Measurements from ENCODE around the gene LRTM2.

LRTM2 gene

DNA sequence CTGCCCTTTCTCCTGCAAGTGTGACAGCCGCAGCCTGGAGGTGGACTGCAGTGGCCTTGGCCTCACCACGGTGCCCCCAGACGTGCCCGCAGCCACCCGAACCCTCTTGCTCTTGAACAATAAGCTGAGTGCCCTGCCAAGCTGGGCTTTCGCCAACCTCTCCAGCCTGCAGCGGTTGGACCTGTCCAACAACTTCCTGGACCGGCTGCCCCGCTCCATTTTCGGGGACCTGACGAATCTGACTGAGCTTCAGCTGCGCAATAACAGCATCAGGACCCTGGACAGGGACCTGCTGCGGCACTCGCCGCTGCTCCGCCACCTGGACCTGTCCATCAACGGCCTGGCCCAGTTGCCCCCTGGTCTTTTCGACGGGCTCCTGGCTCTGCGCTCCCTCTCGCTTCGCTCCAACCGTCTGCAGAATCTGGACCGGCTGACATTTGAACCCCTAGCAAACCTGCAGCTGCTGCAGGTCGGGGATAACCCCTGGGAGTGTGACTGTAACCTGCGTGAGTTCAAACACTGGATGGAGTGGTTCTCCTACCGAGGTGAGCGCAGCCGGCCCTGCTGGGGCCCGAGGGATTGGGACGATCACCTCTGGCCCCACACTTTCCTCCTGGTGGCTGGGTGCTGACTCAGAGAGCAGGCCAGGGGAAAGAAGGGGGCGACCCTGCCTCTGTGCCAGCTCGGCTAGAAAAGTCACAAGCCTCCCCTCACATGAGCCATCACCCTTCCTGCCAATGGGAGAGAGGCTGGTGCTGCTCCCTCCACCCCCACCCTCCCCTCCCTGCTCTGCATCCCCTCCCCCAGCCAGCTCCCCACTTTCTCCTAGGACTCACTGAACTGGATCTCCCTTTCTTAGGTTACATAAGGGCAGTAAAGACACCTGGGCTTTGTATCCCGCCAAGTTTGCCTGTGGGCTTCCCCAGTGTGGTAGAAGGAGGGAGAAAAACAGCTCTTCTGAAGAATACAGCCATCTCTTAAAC, 10.9 kb downstream of the LRTM2 start:
- DNase-seq, result peak; percentile 79

DNA sequence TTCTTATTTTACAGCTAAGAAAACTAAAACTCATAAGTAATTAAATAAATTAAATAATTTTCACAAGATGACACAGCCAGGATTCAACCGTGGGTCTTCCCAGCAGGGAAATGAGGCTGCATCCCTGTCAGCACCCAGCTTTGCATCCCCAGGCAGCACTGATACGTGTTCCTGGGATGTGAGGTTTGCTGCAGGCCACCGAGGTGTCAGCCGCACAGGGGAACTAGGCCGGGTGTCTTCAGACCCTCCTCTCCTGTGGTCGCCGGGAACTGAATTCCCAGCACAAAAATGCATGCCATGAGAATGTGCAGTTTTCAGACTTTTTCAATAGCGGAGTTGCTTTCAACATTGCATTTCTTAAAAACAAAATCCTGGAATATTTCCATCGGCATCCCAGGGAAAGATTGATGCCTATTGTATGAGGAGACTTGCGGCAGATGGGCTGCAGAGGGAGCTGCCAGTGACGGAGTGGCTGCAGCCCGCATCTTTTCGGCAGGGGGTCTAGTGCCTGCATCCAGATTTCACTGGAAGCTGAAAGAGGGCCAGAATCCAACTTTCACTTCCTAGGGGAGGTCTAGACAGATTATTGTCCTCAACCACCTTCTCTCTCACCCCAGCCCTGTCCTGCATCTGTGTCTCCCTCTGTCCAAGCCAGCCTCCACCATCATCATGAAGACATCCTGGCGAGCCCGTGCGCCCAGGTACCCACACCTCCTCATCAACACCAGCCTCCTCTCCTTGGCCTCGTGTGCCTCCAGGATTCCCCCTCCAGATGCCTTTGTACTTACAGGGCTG, 12.6 kb downstream of the LRTM2 start:
- DNase-seq, result no peak

DNA sequence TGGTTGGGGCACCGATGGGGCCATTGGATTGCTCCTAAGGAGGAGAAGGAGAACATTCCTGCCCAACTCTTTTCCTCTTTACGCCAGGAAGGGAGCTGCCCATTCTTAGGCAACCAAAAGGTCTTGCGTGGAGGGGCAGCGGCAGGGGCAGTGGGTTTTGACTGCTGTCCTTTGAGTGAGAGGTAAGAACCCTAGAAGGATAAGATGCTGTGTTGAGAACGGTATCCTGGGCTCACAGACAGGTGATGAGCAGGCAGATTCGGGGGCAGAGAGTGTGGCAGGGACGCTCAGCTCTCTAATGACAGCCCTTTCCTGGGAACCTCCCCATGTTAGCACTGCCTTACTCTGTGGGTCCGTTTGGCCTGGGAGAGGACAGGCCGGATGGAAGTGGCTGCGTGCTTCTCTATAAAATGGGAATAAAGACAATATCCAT, 13.2 kb downstream of the LRTM2 start:
- DNase-seq, result no peak

DNA sequence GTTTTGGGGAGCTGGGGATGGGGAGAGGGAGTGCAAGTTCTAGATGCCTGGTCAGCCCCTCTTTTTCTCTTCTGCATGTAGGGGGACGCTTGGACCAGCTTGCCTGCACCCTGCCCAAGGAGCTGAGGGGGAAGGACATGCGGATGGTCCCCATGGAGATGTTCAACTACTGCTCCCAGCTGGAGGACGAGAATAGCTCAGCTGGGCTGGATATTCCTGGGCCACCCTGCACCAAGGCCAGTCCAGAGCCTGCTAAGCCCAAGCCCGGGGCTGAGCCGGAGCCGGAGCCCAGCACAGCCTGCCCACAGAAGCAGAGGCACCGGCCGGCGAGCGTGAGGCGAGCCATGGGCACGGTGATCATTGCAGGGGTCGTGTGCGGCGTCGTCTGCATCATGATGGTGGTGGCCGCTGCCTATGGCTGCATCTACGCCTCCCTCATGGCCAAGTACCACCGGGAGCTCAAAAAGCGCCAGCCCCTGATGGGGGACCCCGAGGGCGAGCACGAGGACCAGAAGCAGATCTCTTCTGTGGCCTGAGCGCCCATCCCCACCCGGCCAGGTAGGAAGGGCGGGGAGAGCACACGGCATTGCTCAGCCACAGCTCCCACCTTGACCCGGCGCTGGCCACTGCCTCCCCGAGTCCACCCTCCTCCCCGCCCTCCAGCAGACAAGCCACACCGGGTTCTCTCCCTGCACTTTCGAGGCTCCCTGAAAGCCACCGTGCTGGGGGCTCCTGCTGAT, 14.0 kb downstream of the LRTM2 start:
- no peak for DNase-seq

DNA sequence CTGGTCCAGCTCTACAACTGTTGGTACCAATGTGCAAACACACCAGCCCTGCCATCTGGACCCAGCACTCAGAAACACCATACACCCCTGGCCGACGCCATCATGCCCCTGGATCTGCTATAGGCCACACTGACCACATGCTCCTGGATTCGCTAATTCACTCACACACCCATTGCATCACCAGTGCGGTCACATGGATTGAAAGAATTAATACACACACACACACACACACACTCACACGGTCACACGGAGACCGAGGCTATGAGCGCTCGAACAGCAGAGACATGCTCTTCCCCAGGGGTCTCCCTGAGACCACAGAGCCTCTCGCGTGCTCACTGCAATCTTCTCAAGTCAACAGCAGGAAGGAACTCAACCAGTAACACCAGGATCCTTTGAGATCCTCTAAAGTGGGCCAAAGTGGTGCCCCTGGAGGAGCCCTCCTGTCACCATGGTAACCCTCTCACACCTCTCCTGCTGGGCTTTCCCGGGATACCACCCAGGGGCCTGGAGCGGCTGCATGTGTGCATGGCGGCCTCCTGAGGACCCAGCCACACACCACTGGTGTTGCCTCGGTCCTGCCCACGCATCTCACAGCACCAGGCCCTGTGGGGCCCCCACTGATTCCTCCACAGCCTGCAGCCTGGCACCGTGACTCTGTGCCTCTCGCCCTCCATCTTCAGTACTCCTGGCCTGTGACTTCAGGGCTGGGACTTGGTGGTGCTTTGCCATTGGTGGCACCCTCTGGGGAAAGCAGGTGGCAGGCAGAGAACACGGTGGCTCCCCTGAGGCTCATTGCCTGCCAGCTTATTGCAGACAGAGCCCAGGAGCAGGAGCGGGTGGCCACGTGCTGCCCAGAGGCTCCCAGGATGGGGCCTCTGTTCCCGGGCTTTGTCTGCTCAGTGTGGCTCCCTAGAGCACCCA, 15.1 kb downstream of the LRTM2 start:
- no peak for DNase-seq

GRCh38 chr12:1836241-1836803, 16.0 kb downstream of the LRTM2 start:
- DNase-seq, result no peak

- DNase-seq, result no peak
Measured at GRCh38 chr12:1836854-1837421, 16.6 kb downstream of the LRTM2 start.

DNA sequence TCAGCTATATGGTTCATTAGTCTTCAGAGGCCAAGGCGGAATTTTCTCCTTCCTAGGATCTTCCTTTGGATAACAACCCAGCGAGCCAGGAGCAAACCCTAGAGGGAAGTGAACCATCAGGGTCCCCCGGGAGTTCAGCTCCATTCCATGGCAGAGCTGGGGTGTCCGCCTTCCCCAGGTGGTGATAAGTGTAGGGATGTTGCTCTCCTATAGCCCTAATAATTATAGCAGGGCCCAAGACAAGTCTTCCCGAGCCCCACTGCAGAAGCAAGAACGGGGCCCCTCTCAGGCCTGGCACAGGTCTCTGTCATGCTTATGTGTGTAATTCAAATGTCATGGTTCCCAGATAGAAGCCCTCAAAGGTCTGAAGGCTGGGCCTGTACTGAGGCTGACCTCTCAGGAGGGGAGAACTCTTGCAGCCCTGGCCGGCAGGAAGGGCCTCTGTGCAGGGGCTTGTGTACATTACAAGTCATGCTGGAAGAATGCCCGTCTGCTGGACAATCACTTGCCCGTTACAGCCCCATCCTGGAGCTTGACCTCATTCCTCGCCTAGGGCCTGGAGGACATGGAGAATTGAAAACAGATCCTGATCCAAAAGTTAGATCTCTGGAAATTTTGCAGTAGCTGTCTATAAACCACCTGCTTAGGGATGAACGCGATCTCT, 17.3 kb downstream of the LRTM2 start:
- DNase-seq, result no peak

GRCh38 chr12:1838205-1838993, 18.0 kb downstream of the LRTM2 start:
- DNase-seq, result no peak

DNA sequence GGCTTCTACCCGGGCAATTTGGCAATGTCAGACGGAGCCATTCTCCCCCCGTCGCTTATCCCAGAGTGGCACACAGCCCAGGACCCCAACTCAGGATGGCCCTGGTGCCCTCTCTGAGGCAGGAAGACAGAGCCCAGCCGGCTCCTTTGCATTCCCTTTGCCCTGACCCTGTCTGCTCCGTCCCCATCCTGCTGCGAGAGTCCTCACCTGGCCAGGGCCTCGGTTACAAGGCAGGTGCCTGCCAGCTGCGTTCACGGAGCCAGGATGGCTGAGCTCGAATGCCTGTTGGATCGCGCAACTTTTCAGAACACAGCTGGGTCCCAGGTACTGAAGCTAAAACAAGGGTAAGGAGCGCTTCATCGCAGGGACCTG, 18.6 kb downstream of the LRTM2 start:
- DNase-seq, result no peak

- DNase-seq, result no peak
Measured at GRCh38 chr12:1839464-1839863, 19.1 kb downstream of the LRTM2 start.

DNA sequence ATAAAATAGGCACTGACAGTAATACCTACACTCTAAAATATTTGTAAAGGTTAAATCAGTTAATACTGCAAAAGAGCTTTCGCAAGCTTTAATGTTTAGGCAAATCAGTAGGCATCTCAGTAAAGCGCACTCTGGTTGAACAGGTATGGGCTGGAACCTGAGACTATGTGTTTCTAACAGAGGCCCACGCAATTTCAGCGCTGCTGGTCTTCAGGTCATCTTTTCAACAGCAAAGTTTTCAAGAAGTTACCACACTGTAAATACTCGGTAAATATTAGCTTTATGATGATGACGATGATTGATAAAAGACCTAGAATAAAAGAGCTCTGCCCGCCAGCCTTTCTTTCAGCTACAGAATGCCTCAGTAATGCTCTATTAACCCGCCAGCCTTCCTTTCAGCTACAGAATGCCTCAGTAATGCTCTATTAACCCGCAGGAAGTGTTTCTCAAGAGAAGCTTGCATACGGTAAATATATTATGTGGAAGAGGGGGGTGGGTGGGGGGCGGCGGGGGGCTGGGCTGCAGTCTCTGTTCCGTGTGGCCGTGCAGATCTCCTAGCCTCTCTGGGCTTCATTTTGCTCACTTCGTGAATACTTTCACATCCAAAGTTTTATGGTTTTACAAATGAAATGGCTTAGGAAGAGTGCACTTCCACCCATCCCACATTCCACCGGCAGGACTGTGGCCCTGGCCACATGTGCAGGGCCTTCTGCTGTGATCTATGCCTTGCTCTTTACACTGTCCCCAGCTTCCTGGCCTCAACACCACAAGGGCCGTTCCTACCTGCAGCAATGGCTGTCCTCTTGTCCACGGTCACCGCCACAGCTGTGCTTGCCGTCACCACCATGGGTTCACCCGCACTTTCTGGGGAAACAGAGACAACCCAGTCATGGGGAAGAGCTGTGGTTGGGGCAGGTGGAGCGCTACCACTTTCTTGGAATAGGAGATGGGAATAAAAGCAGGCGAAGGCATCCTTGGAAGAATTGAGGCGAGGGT, 19.9 kb downstream of the LRTM2 start:
- DNase-seq, result no peak

DNA sequence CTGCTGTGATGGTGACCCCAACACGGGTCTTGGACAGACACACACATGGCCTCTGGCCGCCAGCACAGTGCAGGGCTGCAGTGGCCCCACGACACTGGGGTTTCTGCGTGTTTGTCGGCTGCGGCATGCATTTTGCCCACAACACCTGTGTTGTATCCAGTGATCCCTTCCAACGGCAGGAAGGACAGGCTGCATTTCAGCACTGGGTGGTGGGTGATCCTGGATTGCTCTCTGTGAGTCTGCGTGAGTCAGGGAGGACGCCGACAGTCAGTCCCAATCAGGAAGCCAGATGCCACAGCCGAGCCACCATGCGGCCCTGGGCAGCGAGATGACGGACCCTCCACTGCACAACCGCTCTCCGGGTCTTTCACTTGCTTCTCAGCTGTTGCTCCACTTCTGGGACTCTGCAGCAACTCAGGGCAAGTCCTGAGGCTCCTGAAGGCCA, 20.6 kb downstream of the LRTM2 start:
- no peak for DNase-seq

DNA sequence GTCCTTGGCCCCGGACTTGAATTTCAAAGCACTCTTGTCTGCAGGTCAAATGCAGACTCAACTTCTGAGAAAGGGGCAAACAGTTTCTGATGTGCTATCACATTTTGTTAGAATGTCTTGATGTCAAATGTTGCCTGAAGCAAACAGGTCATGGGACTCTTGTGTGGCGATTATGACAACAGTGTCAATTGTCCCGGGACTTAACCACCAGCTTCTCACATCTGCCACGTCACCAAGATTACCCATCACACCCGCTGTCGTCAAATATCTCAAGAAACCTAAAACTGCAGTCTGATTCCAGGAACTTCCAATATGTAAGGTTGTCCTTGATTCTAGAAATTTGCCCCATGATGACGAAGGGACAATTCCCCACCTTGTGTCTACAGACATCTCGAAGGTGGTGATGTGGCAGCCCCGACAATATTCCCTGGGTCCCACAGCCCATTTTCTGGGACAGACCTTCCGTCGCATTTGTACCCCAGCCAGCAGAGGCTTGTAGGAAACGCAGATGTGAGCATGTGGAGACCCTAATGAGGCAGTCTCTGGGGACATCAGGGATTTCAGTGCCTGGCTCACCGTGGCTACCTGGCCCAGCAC, 21.3 kb downstream of the LRTM2 start:
- DNase-seq, result no peak

DNA sequence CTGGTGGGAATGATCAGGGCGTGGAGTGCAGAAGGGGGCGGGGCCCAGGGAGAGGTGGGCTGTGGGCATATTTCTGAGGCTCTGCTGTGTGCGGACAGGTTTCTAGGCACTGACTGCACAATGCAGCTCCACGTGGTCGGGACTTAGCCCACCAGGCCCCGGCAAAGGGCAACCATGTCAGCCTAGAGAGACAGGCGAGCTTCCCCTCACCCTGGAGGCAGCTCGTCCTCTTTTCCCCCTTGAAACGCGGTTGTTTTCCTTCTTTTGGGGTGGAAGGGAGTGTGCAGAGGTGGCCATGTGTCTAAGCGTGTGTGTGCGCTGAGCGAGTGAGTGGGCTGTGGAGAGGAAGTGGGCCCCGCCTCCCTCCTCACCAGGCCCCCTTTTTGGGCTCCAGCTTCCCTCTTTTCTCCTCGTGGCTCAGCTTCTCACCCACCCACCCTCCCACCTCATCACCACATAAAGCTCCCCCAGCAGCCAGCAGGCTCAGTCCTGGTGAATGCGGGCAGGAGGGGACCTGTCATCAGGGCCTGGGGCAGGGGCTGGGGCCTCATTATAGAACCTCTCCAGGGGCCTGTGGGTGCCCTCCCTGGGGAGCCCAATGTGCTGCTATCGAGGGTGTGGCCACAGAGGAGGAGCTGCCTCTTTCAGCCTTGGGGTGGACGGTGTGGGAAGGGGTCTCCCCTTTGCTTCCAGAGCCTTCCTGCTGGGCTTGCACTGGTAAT, 22.0 kb downstream of the LRTM2 start:
- DNase-seq, result no peak

- no peak for DNase-seq
Measured at GRCh38 chr12:1842905-1843640, 22.7 kb downstream of the LRTM2 start.

DNA sequence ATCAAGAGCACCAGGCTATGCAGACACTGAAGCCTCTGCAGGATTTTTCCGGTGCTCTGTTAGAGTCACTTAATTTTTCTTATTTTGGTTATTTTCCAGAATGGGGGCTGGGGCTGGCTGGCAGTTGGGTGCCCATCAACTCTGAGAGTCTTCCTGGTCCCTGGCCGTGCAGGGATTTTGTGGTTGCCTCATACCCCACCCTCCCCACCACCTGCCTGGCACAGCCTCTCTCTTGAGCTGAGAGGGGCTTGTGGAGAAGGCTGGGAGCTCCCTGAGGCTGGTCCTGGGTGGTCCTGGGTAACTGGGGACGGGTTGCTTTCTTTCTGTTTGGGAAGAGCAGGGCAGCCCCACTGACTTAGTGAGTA, 23.3 kb downstream of the LRTM2 start:
- DNase-seq, result no peak
